Endothelial cell of umbilical vein (primary cell): Measurements from ENCODE around the gene SIGLEC7. TPM values are rescaled to one million over a fixed set of nuclear protein-coding genes. Genes with fewer than 3 reads are reported as not detected.

Experiments
- BruUV-seq: library from RNA; stranded (reverse); fragments of 400-500 nt; replicated peaks from 2 replicates; lab custom pipeline; 2021; lab: Mats Ljungman, UMichigan
- CTCF ChIA-PET: fragments of 300-600, 350-600 bp; sonication (Branson Sonifier 250); formaldehyde crosslinking; loops from one replicate; lab custom pipeline; 2021; ENCODE audit warnings: antibody characterized with exemption, inconsistent platforms; lab: Charles Lee
- POLR2A ChIA-PET: fragments of 300-600, 350-600 bp; sonication (Branson Sonifier 250); formaldehyde crosslinking; loops from one replicate; lab custom pipeline; 2021; ENCODE audit warnings: antibody characterized with exemption, inconsistent platforms; lab: Charles Lee
- DNase-seq: peaks from one replicate; pipeline ENCODE4 v3.0.0-alpha.2; 2011; ENCODE audit warnings: low read depth, low spot score
- FAIRE-seq: peaks from 2 replicates; lab custom pipeline; 2011; peaks lifted over from hg19 to GRCh38; lab: Jason Lieb, UNC
- H2AFZ ChIP-seq: 2 replicates; pipeline ENCODE4 v1.6.0; 2012; ENCODE audit warnings: low read depth, low read length, control low read depth, inconsistent platforms
- H3K27ac ChIP-seq: 2 replicates; pipeline ENCODE4 v1.5.1; 2011; ENCODE audit warnings: low read depth, mild to moderate bottlenecking, control low read depth, low read length, moderate library complexity; ENCODE audit not compliant: insufficient read depth
- H3K27me3 ChIP-seq, 2 experiments: 2 replicates each; pipeline versions ENCODE4 v1.6.0 to v1.6.1; 2011; ENCODE audit warnings: low read length in 2 of 2, mixed read lengths in 1 of 2; ENCODE audit not compliant: control insufficient read depth in 2 of 2, insufficient read depth in 2 of 2
- H3K36me3 ChIP-seq, 2 experiments: 2 replicates in 1 of 2; 3 replicates in 1 of 2; pipeline ENCODE4 v1.5.1; 2011; ENCODE audit warnings: low read length in 2 of 2, mild to moderate bottlenecking in 1 of 2, moderate library complexity in 1 of 2; ENCODE audit not compliant: control insufficient read depth in 2 of 2, insufficient read depth in 2 of 2; ENCODE audit errors: extremely low read depth in 1 of 2
- H3K4me1 ChIP-seq: 3 replicates; pipeline ENCODE4 v1.5.1; 2011; ENCODE audit warnings: mild to moderate bottlenecking, low read length; ENCODE audit not compliant: control insufficient read depth, insufficient read depth; ENCODE audit errors: extremely low read depth
- H3K4me2 ChIP-seq: 2 replicates; pipeline ENCODE4 v1.6.1; 2011; ENCODE audit warnings: low read length, control low read depth, mixed read lengths; ENCODE audit not compliant: insufficient read depth
- H3K4me3 ChIP-seq, 3 experiments: fragments of 200-600 bp in 1 of 3; sonication (generic), shearing (Covaris generic) in 1 of 3; replicated peaks in 1 of 3; 2 replicates each; pipeline ENCODE4 v1.5.1; 2011 to 2016; ENCODE audit warnings: control low read depth in 3 of 3, low read length in 3 of 3, mild to moderate bottlenecking in 2 of 3, inconsistent platforms in 1 of 3, low read depth in 1 of 3, moderate library complexity in 1 of 3; ENCODE audit not compliant: insufficient read depth in 1 of 3
- H3K79me2 ChIP-seq: 2 replicates; pipeline ENCODE4 v1.6.0; 2012; ENCODE audit warnings: low read length, inconsistent platforms; ENCODE audit not compliant: control insufficient read depth, insufficient read depth
- H3K9ac ChIP-seq: replicated peaks from 2 replicates; pipeline ENCODE3; 2011; ENCODE audit warnings: low read length, control low read depth; ENCODE audit not compliant: insufficient read depth; ENCODE audit errors: extremely low read depth
- H3K9me1 ChIP-seq: replicated peaks from 3 replicates; pipeline ENCODE4 v1.6.0; 2011; ENCODE audit warnings: mild to moderate bottlenecking, low read length; ENCODE audit not compliant: control insufficient read depth, insufficient read depth; ENCODE audit errors: extremely low read depth
- H3K9me3 ChIP-seq: replicated peaks from 2 replicates; pipeline ENCODE4 v1.5.1; 2012; ENCODE audit warnings: low read length, inconsistent platforms; ENCODE audit not compliant: control insufficient read depth, insufficient read depth
- H4K20me1 ChIP-seq: replicated peaks from 2 replicates; pipeline ENCODE3; 2011; ENCODE audit warnings: mild to moderate bottlenecking, low read length; ENCODE audit not compliant: control insufficient read depth, insufficient read depth; ENCODE audit errors: extremely low read depth
- EZH2 ChIP-seq: IDR thresholded peaks from 2 replicates; pipeline ENCODE4 v1.6.1; 2012; ENCODE audit warnings: borderline replicate concordance, low read depth, mild to moderate bottlenecking, moderate library complexity, low read length, inconsistent platforms; ENCODE audit not compliant: severe bottlenecking
- FOS ChIP-seq: IDR thresholded peaks from 2 replicates; pipeline ENCODE4 v1.6.1; 2011; ENCODE audit warnings: mild to moderate bottlenecking, low read length, moderate library complexity, borderline replicate concordance; ENCODE audit not compliant: insufficient read depth
- GATA2 ChIP-seq: IDR thresholded peaks from 2 replicates; pipeline ENCODE4 v1.7.0; 2011; ENCODE audit warnings: low read depth, mild to moderate bottlenecking, moderate library complexity, mixed read lengths, low read length; ENCODE audit not compliant: insufficient read length, insufficient read depth
- JUN ChIP-seq: IDR thresholded peaks from 2 replicates; pipeline ENCODE4 v1.6.1; 2011; ENCODE audit warnings: borderline replicate concordance, low read depth; ENCODE audit not compliant: insufficient read length, insufficient read depth
- MYC ChIP-seq: IDR thresholded peaks from one replicate; pipeline ENCODE4 v1.6.1; 2011; ENCODE audit warnings: mild to moderate bottlenecking, low read depth, low read length
- POLR2A ChIP-seq: IDR thresholded peaks from 2 replicates; pipeline ENCODE4 v1.6.1; 2012; ENCODE audit warnings: low read depth, mild to moderate bottlenecking, control low read depth, low read length
- POLR2AphosphoS5 ChIP-seq: IDR thresholded peaks from 2 replicates; pipeline ENCODE4 v1.6.1; 2012; ENCODE audit warnings: low read depth, mild to moderate bottlenecking, control low read depth, low read length, moderate library complexity; ENCODE audit not compliant: insufficient read depth
- dilution Hi-C: fragments of 300-500 bp; cut with MboI; formaldehyde crosslinking; loops from one replicate; pipeline ENCODE4 v1.15.0; 2019; ENCODE audit warnings: low sequenced_read_pairs; ENCODE audit not compliant: extremely low pct_ligation_motif_present
- intact Hi-C: fragments of 100-400 bp; cut with micrococcal nuclease; formaldehyde crosslinking; loops from one replicate; pipeline ENCODE4 v1.10.0; 2022
- polyA plus RNA-seq, 4 experiments: library from polyadenylated mRNA; depleted of rRNA in 3 of 4; stranded (reverse) in 3 of 4; unstranded in 1 of 4; fragments of >200 nt; gene quantifications; 2 replicates each; pipeline versions ENCODE4 v1.2.1 to v1.2.3, GENCODE V29; 2011 to 2012; ENCODE audit warnings: missing spikeins in 1 of 4
- total RNA-seq: library from RNA; stranded (reverse); gene quantifications from 2 replicates; pipeline ENCODE4 v1.2.3, GENCODE V29; 2021
- TF ChIP-seq, protein P1 (sequence below): IDR thresholded peaks from 2 replicates; pipeline ENCODE4 v1.6.1; 2011; ENCODE audit not compliant: insufficient read depth, insufficient read length
- TF ChIP-seq, protein P2 (sequence below), 2 donors: IDR thresholded peaks; 1 replicate in 1 of 2; 2 replicates in 1 of 2; pipeline ENCODE4 v1.5.1; 2011; ENCODE audit warnings: low read length in 2 of 2, mild to moderate bottlenecking in 2 of 2, moderate library complexity in 2 of 2, control low read depth in 1 of 2, inconsistent platforms in 1 of 2, low read depth in 1 of 2; ENCODE audit not compliant: insufficient read depth in 1 of 2; ENCODE audit errors: extremely low read depth in 1 of 2

The SIGLEC7 gene
- total and polyA plus RNA-seq, 2 donors (not counting 3 experiments of a cell fraction or from before 2014, with no cell fraction given): not detected

DNA sequence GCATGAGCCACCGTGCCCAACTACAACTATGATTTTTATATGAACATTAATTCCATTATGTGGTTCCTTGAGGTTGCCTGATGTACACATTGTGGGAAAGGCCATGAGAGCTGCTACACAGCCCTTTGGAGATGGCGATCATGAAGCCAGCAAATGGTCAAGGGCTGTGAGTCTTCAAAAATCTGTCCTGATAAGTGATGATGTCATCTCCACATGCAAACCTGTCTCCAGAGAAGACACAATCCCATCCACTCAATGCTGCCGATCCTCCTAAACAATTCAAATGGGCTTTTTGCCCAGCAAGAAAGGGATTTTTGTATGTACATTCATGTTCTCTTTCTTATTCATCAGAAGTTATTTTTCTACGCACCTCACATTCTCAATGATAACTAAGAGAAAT, 17.6 kb downstream of the SIGLEC7 start:
- H3K9me3 ChIP-seq: no peaks in the 10 kb centered on the region
- no peaks in the 10 kb centered on the region for H3K4me1 ChIP-seq
- dilution Hi-C loops (no loop called here), intact Hi-C loops (no loop called here)
- peaks cover 0 to 4% of the 10 kb centered on the region in 2 experiments for H3K27me3 ChIP-seq
- no peaks in the 10 kb centered on the region for H3K36me3 ChIP-seq
- H3K9me1 ChIP-seq: no peaks in the 10 kb centered on the region
- CTCF ChIA-PET: interaction anchor here (1.4 to 2.1 kb wide), 3 partner anchors 9 to 100 kb away, joined by 3 to 7 read pairs (median 5); no protein-coding TSS in a partner anchor
- no peaks in the 10 kb centered on the region for H4K20me1 ChIP-seq
- H3K4me3 ChIP-seq: no peak overlapping the region
- H3K79me2 ChIP-seq: no peaks in the 10 kb centered on the region
- H3K4me2 ChIP-seq: no peak overlapping the region
- POLR2A ChIA-PET: no interaction called here
- H2AFZ ChIP-seq: no peak overlapping the region
- DNase-seq: no peak
- FAIRE-seq: no peak
- no peak overlapping the region for H3K27ac ChIP-seq
- no TSS peak for BruUV-seq
- no peak overlapping the region for H3K9ac ChIP-seq
- no peak for TF ChIP-seq GATA2
- no peak for TF ChIP-seq EZH2
- TF ChIP-seq, protein P1, sequence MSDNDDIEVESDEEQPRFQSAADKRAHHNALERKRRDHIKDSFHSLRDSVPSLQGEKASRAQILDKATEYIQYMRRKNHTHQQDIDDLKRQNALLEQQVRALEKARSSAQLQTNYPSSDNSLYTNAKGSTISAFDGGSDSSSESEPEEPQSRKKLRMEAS: no peak
- TF ChIP-seq MYC: no peak
- TF ChIP-seq FOS: no peak
- no peak for TF ChIP-seq JUN
- TF ChIP-seq POLR2A: no peak
- no peak for TF ChIP-seq POLR2AphosphoS5

DNA sequence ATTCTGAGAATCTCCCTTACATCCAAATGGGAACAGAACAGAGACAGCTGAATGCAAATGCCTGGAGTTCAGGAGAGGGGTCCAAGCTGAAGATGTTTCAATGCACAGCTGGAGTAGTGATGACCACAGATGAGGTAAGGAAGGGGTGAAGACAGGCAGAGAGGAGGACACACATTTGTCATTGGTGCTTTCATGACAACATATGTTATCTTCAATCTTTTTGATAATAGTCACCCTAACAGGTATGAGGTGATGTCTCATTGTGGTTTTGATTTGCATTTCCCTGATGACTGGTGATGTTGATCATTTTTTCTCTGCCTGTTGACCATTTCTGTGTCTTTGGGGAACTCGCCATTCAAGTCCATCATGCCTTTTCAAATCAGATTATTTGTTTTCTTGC, 19.2 kb downstream of the SIGLEC7 start:
- CTCF ChIA-PET: interaction anchor here (1.2 kb wide), 1 partner anchor 24 kb away, joined by 3 read pairs; no protein-coding TSS in a partner anchor
- BruUV-seq: no TSS peak

More for the DNA sequence above, 19.2 kb downstream of the SIGLEC7 start:
- Histone ChIP-seq H3K4me1 (no peaks in the 10 kb centered on the region), H3K9me3 (no peaks in the 10 kb centered on the region), H3K4me2 (no peak overlapping the region), H3K36me3 (no peaks in the 10 kb centered on the region), H3K4me3 (no peak overlapping the region), H2AFZ (no peak overlapping the region), H3K9me1 (no peaks in the 10 kb centered on the region), H3K27ac (no peak overlapping the region), H3K9ac (no peak overlapping the region), H3K27me3 (peaks cover 0 to 4% of the 10 kb centered on the region in 2 experiments), H3K79me2 (no peaks in the 10 kb centered on the region), H4K20me1 (no peaks in the 10 kb centered on the region)
- TF ChIP-seq MYC (no peak), FOS (no peak), POLR2A (no peak), JUN (no peak), EZH2 (no peak), POLR2AphosphoS5 (no peak), GATA2 (no peak)
- TF ChIP-seq, protein P2, sequence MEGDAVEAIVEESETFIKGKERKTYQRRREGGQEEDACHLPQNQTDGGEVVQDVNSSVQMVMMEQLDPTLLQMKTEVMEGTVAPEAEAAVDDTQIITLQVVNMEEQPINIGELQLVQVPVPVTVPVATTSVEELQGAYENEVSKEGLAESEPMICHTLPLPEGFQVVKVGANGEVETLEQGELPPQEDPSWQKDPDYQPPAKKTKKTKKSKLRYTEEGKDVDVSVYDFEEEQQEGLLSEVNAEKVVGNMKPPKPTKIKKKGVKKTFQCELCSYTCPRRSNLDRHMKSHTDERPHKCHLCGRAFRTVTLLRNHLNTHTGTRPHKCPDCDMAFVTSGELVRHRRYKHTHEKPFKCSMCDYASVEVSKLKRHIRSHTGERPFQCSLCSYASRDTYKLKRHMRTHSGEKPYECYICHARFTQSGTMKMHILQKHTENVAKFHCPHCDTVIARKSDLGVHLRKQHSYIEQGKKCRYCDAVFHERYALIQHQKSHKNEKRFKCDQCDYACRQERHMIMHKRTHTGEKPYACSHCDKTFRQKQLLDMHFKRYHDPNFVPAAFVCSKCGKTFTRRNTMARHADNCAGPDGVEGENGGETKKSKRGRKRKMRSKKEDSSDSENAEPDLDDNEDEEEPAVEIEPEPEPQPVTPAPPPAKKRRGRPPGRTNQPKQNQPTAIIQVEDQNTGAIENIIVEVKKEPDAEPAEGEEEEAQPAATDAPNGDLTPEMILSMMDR (IDR thresholded peaks at IDR 0.05; ENCODE audit: extremely low read depth in 1 of 2, insufficient read depth in 1 of 2, low read depth in 1 of 2, low read length in 2 of 2): no peak
- TF ChIP-seq, protein P1: no peak
- FAIRE-seq: no peak
- DNase-seq: no peak
- dilution Hi-C loops (no loop called here), intact Hi-C loops (no loop called here)
- POLR2A ChIA-PET: no interaction called here
